Endometrial microvascular endothelial cells (primary cell): Measurements from ENCODE around the gene BSX. TPM values are rescaled to one million over a fixed set of nuclear protein-coding genes. Genes with fewer than 3 reads are reported as not detected.

Source experiments
- in situ Hi-C: cut with HindIII; loops from 2 replicates; pipeline ENCODE4 v1.10.0; 2017; ENCODE audit warnings: low sequenced_read_pairs, low pct_unique_long_range_greater_than_20kb; ENCODE audit errors: inconsistent ontology term
- total RNA-seq: library from RNA; depleted of rRNA; stranded (reverse); fragments of >200 nt; gene quantifications from one replicate; pipeline ENCODE4 v1.2.3, GENCODE V29; 2015; ENCODE audit errors: inconsistent ontology term

The BSX gene
- total RNA-seq, 1 donor from 2014 or later, result not detected

- in situ Hi-C loops, result no loop called here
These were observed 5.4 kb downstream of the BSX start for GRCh38 chr11:122976061-122976733.

DNA sequence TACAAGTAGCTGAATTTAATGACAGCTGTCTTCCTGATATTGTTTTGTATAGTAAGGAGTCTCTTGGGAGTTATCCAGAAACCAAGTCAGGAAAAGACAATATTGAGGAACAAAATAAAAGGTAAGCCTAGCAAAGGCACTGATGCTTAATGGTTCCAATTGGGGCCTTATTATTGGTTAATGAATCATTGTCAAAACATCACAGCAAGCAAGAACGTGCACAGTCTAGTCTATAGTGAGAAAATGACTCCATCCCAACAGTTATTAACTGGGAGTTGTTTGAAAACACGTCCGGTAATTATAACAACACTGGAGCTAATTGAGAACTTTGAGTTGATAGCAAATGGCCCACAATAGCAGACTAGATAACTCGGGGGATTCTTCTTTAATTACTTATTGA lies 17.7 kb downstream of the BSX start:
- in situ Hi-C loops, result no loop called here

DNA sequence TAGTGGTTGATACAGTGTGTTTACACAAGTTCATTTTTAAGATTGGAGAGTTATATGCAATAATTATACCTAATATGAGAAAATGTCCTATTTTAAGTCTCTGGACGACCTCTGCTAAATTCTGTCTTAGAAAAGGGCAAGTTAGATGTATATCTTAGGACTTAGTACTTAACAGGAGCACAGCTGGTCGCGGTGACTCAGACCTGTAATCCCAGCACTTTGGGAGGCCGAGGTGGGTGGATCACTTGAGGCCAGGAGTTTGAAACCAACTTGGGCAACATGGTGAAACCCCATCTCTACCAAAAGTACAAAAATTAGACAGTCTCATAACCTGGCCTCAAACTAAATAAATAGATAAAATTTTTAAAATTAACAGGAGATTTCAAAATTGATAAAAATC lies 27.2 kb downstream of the BSX start:
- in situ Hi-C loops, result no loop called here

- in situ Hi-C loops, result no loop called here
These were observed 30.4 kb downstream of the BSX start for GRCh38 chr11:122951211-122951610.

- in situ Hi-C loops, result no loop called here
These were observed 43.1 kb downstream of the BSX start for GRCh38 chr11:122938557-122938956.

GRCh38 chr11:122937983-122938382 lies 43.7 kb downstream of the BSX start:
- in situ Hi-C loops, result no loop called here

- in situ Hi-C loops, result no loop called here
These were observed 48.2 kb downstream of the BSX start for GRCh38 chr11:122933416-122933815.

DNA sequence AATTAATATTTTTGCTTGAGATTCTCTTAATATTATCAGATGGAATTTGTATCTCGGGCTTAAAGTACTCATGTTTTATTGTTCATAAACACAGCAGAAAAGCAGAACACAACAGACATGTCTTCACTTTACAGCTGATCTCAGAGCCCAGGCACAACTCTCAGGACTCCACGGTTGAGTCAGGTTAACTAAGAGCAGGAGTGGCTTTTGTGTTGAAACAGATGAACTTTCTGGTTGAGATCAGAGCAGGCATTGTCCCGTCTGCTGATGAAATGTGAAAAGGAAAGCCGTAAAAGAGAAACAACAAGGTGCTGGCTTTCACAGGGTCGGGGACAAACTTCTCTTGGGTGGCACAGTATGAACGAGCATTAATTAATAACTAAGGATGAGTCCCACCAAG lies 50.1 kb downstream of the BSX start:
- in situ Hi-C loops, result no loop called here

Other genes starting within 250 kb of the BSX start
- not detected for gene CRTAM, start 143.3 kb downstream of the BSX start, total RNA-seq
- 2.8 TPM for gene JHY, start 99.1 kb downstream of the BSX start, total RNA-seq
- gene HSPA8, start 80.3 kb upstream of the BSX start, total RNA-seq, result 3,873 TPM
- gene CLMP, start 213.4 kb upstream of the BSX start, total RNA-seq, result 0.09 TPM